ENCODE results near the gene KLHL42. TPM values are rescaled to one million over a fixed set of nuclear protein-coding genes. Genes with fewer than 3 reads are reported as not detected.

Gene KLHL42
- total RNA-seq, 1 donor from 2014 or later, result 38.4 TPM

Other genes with a start within 250 kb of the KLHL42 start
- gene REP15, start 83.8 kb upstream of the KLHL42 start, total RNA-seq, result 1.2 TPM
- gene MRPS35, start 69.4 kb upstream of the KLHL42 start, total RNA-seq, result 52.0 TPM
- gene MANSC4, start within 50 bp of the KLHL42 start, total RNA-seq, result not detected
- gene PTHLH, start 192.5 kb downstream of the KLHL42 start, total RNA-seq, result 0.86 TPM

Measured in ureter (tissue), 1 donor.